ENCODE results near the gene LONP2. TPM values are rescaled to one million over a fixed set of nuclear protein-coding genes. Genes with fewer than 3 reads are reported as not detected.

The LONP2 gene
- total RNA-seq, 1 donor from 2014 or later = 30.6 TPM

DNA sequence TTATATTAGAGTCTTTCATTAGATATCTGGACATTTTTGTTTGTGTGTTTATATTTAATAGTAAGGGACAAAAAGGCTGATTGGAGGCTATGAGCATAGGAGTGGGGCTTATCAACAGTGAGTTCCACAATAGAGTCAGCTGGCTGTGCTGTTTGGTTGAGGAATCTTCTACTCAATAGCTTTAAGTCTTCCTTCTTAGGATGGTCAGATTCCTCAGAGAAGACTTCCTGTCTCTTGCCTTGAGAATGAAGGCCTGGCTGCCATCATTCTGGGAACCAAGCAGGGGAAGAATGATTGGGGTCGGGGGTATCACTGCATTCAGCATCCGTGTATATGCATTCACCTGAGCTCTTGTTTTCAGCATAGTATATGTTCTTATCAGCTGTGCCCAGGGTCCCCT lies 35.1 kb downstream of the LONP2 start:
- no peak overlapping the region for H3K9ac ChIP-seq
- no peak for DNase-seq (ENCODE audit: low spot score)
- Mint-ChIP-seq H3K27me3 (ENCODE audit: insufficient read depth, low read depth) (no peaks in the 10 kb centered on the region), H3K36me3 (peaks cover 11% of the 10 kb centered on the region), H3K27ac (no peak overlapping the region), H3K4me1 (no peaks in the 10 kb centered on the region), H3K9me3 (no peaks in the 10 kb centered on the region), H3K4me3 (no peak overlapping the region)
- no peak overlapping the region for H3K27ac ChIP-seq
- TF ChIP-seq, protein P1, sequence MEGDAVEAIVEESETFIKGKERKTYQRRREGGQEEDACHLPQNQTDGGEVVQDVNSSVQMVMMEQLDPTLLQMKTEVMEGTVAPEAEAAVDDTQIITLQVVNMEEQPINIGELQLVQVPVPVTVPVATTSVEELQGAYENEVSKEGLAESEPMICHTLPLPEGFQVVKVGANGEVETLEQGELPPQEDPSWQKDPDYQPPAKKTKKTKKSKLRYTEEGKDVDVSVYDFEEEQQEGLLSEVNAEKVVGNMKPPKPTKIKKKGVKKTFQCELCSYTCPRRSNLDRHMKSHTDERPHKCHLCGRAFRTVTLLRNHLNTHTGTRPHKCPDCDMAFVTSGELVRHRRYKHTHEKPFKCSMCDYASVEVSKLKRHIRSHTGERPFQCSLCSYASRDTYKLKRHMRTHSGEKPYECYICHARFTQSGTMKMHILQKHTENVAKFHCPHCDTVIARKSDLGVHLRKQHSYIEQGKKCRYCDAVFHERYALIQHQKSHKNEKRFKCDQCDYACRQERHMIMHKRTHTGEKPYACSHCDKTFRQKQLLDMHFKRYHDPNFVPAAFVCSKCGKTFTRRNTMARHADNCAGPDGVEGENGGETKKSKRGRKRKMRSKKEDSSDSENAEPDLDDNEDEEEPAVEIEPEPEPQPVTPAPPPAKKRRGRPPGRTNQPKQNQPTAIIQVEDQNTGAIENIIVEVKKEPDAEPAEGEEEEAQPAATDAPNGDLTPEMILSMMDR (IDR thresholded peaks at IDR 0.05) = no peak
- no peak for TF ChIP-seq EZH2phosphoT487 (IDR thresholded peaks at IDR 0.05)
- TF ChIP-seq EZH2 (IDR thresholded peaks at IDR 0.05) = no peak
- H3K36me3 ChIP-seq = peaks cover 4% of the 10 kb centered on the region
- H3K4me3 ChIP-seq = no peak overlapping the region
- H4K20me1 ChIP-seq (ENCODE audit: low read depth) = no peaks in the 10 kb centered on the region
- no peak overlapping the region for H3K4me2 ChIP-seq
- no peaks in the 10 kb centered on the region for H3K9me3 ChIP-seq (ENCODE audit: low read depth)
- H3K4me1 ChIP-seq = no peaks in the 10 kb centered on the region
- H3K79me2 ChIP-seq (ENCODE audit: low read depth) = no peaks in the 10 kb centered on the region
- H3F3A ChIP-seq (ENCODE audit: low read depth) = no peaks in the 10 kb centered on the region
- H3K27me3 ChIP-seq = no peaks in the 10 kb centered on the region
- no peak overlapping the region for H2AFZ ChIP-seq (replicated peaks)

- Histone ChIP-seq H3K9me3 (ENCODE audit: low read depth) (no peaks in the 10 kb centered on the region), H2AFZ (replicated peaks) (no peak overlapping the region), H3K36me3 (peaks cover 4% of the 10 kb centered on the region), H3K4me3 (no peak overlapping the region), H3K79me2 (ENCODE audit: low read depth) (no peaks in the 10 kb centered on the region), H3K27me3 (no peaks in the 10 kb centered on the region), H3K9ac (no peak overlapping the region), H3F3A (ENCODE audit: low read depth) (no peaks in the 10 kb centered on the region), H3K27ac (no peak overlapping the region), H4K20me1 (ENCODE audit: low read depth) (no peaks in the 10 kb centered on the region), H3K4me1 (no peaks in the 10 kb centered on the region), H3K4me2 (no peak overlapping the region)
- H3K36me3 Mint-ChIP-seq = peaks cover 22% of the 10 kb centered on the region
- H3K4me3 Mint-ChIP-seq = no peak overlapping the region
- H3K4me1 Mint-ChIP-seq = no peaks in the 10 kb centered on the region
- no peak for TF ChIP-seq EZH2phosphoT487 (IDR thresholded peaks at IDR 0.05)
- TF ChIP-seq, protein P1 (IDR thresholded peaks at IDR 0.05) = no peak
- no peak for TF ChIP-seq EZH2 (IDR thresholded peaks at IDR 0.05)
- no peak for DNase-seq (ENCODE audit: low spot score)
- H3K27ac Mint-ChIP-seq = no peak overlapping the region
- H3K9me3 Mint-ChIP-seq = peaks cover under 1% of the 10 kb centered on the region
- H3K27me3 Mint-ChIP-seq (ENCODE audit: insufficient read depth, low read depth) = no peaks in the 10 kb centered on the region
These were observed 36.4 kb downstream of the LONP2 start for GRCh38 chr16:48280546-48280945.

DNA sequence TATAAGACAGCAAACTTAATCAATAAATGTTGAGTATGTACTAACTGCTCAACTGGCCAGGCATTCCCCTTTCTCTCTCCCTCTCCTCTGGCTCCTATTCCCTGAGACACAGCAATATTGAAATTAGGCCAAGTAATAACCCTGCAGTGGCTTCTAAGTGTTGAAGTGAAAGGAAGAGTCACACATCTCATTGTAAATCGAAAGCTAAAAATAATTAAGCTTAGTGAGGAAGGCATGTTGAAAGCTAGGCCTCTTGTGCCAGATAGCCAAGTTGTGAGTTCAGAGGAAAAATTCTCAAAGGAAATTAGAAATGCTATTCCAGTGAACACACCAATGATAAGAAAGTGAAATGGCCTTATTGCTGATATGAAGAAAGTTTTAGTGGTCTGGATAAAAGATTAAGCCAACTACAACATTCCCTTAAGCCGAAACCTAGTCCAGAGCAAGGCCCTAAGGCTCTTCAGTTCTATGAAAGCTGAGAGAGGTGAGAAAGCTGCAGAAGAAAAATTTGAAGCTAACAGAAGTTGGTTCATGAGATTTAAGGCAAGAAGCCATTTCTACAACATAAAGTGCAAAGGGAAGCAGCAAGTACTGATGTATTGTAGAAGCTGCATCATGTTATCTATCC lies 38.6 kb downstream of the LONP2 start:
- no peak overlapping the region for H3K9ac ChIP-seq
- no peak overlapping the region for H2AFZ ChIP-seq (replicated peaks)
- no peak overlapping the region for H3K27ac Mint-ChIP-seq
- H3K4me2 ChIP-seq = no peak overlapping the region
- H3K36me3 ChIP-seq = peaks cover 4% of the 10 kb centered on the region
- H4K20me1 ChIP-seq (ENCODE audit: low read depth) = no peaks in the 10 kb centered on the region
- no peak for DNase-seq (ENCODE audit: low spot score)
- no peaks in the 10 kb centered on the region for H3K27me3 Mint-ChIP-seq (ENCODE audit: insufficient read depth, low read depth)
- H3K4me1 ChIP-seq = no peaks in the 10 kb centered on the region
- H3K27ac ChIP-seq = no peak overlapping the region
- TF ChIP-seq EZH2phosphoT487 (IDR thresholded peaks at IDR 0.05) = no peak
- TF ChIP-seq EZH2 (IDR thresholded peaks at IDR 0.05) = no peak
- TF ChIP-seq, protein P1 (IDR thresholded peaks at IDR 0.05) = no peak
- H3K79me2 ChIP-seq (ENCODE audit: low read depth) = no peaks in the 10 kb centered on the region
- peaks cover 40% of the 10 kb centered on the region for H3K36me3 Mint-ChIP-seq
- no peaks in the 10 kb centered on the region for H3K4me1 Mint-ChIP-seq
- H3K27me3 ChIP-seq = no peaks in the 10 kb centered on the region
- H3K4me3 Mint-ChIP-seq = no peak overlapping the region
- H3K9me3 ChIP-seq (ENCODE audit: low read depth) = no peaks in the 10 kb centered on the region
- no peaks in the 10 kb centered on the region for H3F3A ChIP-seq (ENCODE audit: low read depth)
- H3K9me3 Mint-ChIP-seq = peaks cover 18% of the 10 kb centered on the region
- no peak overlapping the region for H3K4me3 ChIP-seq

Data from neural progenitor cell (in vitro differentiated cells).